CD4-positive, alpha-beta T cell treated with Interleukin-6 at 100 ng/mL for 8 hours (primary cell): ENCODE data around the gene TMEM135.

Source experiments
- DNase-seq: peaks from one replicate; pipeline ENCODE4 v3.0.0-alpha.2; 2020; ENCODE audit warnings: mixed read lengths, low spot score

Gene TMEM135

DNA sequence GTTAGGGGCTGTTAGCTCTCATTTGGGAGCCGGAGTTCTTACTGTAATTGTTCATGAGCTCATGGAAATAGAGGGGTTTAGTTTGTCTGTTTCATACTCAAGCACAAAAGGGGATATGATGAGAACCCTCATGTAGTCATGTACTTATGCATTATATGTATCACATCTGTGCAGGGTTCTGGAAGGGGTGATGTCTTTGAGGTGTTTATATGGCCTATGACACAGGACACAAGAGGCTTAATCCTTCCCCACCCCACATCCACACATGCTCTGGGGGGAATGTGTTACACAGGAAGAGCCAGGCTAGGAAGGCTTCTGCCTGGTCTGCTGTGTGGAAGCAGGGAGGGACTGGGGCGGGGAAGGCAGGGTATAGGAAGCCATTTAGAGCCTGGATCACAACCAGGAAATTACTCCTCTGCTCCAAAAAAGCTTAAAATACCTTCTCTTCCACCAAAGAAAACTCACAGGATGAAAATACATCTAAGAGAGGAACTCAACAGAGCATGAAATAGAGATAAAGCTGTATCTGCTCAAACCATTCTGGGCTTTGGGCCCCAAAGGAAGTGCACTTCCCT, 316.1 kb downstream of the TMEM135 start:
- DNase-seq = no peak

DNA sequence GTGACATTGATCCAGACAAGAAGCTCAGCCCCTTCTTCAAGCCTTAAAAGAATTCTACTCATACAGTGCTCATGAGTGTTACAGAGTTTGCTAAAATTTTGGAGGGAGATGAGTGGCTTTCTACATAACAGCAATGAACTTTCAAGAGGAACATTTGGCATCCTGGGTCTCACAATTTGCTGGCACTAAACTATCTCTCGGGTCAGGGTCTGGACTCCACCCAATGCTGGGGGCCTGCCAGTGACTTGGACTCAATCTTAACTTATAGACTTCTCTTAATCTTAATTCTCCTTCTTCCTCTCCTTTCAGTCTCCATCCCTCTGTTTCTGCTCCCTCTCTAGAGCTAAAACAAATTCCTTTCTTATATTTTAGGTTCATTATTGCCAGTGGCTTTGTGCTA, 317.9 kb downstream of the TMEM135 start:
- no peak for DNase-seq

DNA sequence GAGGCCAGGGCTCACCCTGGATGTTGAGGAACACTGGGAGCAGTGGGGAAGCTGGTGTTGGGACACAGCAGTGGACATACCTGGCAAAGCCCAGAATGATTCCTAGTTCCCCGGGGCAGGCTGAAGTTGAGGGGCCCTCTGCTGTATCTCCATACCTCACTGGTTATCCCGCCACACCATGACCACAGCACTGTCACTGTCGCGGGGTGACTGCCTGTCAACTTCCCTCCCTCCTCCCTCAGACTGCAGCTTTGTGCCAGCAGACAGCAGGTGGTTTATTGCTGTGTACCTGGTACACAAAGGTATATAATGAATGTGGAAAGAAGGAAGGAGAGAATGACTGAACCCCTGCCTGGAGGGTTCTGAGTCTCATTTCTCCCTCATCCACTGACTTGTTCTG, 318.7 kb downstream of the TMEM135 start:
- DNase-seq = no peak

DNA sequence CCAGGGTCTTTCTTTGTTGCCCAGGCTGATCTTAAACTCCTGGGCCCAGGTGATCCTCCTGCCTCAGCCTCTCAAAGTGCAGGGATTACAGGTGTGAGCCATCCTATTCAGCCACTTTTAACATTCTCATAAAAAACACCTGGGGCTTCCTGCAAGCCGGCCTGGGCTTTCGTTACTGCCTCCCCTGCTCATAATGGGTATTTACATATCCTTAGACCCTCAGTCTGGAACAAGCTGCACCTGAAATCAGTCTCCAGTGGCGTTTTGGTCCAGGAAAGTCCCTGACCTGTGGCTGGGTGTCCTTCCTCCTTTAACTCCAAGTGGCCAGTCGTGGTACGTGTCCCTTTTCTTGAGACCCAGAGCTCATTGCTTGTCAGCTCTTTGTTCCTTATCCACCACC, 320.7 kb downstream of the TMEM135 start:
- DNase-seq = no peak

DNA sequence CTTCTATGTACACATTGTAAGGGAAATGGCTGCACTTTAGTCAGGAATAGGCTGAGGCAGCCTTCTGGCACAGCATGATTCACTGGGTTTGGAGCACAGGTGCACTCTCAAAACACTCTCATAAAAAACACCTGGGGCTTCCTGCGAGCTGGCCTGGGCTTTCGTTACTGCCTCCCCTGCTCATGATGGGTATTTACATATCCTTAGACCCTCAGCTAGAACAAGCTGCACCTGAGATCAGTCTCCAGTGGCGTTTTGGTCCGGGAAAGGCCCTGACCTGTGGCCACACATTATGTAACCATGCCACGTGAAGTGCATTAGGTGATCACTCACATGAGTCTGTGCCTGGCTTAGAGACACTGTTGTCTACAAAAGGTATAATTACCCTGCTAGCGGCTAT, 321.7 kb downstream of the TMEM135 start:
- no peak for DNase-seq

DNA sequence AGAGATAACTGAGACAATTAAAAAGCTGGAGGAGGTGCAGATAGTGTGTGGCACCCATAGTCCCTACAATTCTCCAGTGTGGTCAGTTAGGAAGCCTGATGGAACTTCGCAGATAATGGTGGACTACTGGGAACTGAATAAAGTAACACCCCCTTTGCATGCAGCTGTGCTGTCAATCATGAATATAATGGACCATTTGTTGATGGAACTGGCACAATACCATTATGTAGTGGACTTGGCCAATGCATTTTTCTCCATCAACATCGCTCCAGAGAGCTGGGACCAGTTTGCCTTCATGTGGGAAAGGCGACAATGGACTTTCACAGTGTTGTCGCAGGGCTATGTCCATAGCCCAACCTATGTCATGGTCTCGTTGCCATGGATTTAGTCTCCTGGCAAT, 324.2 kb downstream of the TMEM135 start:
- DNase-seq = no peak

DNA sequence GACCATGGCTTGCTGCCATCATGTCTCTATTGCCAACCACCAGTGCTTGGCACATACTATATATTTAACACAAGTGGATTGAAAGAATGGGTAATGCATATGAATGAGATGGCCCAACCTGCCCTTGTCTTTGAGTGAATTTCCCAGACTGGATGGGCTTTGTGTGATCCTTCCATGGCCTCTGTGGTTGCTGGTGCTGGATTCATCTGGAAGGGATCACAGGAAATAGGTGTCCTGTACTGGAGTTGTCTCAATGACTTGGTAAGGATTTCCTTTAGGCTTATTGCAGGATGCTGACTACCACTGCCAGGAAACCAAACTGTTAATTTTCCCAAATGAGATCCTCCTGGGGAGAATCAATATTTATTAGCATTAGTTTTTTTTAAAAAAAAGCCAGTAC, 328.6 kb downstream of the TMEM135 start:
- no peak for DNase-seq

DNA sequence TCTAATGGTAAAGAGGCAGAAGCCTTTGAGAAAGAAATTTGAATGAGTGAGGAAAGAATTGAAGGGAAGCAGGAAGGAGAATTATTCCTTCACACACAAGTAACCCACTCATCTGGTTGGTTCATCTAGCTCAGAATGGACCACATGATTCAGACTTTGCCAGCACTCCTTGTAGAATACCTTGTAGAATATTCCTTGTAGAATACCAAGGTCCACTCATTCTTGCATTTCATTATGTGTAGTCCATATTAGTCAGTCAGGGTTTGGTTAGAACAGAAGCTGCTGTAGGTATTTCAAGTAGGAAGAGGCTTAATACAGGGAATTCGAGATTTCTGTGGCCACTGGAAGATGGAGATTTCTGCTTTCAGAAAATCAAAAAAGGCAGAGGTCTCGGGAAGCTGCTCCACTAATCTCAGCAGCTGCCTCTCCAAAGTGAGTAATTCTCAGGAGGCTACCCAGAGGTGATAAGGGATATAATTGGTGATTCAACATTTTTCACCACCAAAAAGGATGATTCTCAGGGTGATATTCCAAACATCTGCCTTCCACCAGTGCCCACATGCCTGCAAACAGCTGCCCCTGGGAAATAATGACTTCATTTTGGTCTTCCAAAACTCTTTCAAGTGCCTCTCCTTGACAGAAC, 329.1 kb downstream of the TMEM135 start:
- DNase-seq = no peak

DNA sequence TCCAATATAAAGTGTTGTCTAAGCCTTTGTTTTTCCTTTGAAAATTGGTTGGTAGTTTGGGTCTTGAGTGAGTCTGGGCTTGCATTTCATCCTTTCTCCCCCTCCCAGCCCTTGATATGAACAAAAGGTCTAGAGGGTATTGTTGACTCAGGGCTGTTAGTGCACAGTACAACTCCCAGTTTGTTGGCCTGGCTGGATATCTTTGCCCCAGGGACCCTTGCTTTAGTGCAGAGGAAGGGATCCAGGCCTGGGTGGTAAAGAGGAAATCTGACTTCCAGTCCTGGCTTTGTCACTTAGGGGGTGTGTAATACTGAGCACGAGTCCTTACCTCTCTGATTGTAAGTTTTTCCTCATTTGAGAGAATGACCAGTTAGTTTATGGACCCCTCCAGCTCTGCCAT, 330.4 kb downstream of the TMEM135 start:
- no peak for DNase-seq

DNA sequence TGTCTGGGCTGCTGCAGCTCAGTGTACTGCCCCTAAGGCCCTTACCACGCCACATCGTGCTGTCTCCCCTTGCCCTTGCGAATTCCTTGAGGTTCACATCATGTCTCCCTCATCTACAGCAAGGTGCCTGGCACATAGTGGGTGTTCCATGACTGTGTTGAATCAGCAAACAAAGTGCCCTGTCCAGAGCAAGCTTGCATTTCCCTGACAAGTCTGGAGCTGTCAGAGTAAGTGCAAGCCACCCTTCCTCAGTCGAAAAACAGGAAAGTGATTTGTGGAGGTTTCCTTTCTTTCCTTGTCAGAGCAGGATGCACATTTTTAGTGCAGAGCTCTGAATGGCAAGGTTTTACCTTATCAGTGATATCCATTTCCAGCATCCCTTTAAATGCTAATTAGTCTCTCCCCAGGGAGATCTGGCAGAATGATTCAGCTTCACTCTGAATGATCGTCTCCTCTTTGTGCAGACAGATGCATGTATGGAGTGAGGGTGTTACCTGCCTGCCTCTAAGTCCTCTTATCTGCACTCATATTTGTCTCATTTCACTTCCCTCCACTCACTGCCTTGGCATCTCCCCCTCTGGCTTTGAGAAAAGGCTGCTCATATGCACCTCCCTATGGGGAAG, 331.2 kb downstream of the TMEM135 start:
- DNase-seq = no peak

DNA sequence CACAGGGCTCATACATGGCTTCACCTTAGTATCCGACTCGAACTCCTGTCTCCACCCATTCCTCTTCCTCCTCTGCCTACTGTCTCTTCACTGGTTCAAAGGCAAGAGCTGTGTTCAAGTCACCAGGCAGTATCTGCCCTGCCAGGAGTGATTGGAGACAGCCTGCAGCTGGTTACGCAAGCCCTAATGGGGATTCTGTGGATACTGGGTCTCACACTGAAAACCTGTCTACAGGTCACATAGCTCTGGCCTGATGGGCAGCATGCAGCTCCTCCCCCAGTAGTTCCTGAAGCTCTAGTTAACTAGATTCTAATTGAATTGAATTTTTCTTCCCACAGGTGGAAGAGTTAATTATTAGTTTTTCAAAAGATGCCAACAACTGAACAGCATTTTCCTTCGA, 332.2 kb downstream of the TMEM135 start:
- no peak for DNase-seq

DNA sequence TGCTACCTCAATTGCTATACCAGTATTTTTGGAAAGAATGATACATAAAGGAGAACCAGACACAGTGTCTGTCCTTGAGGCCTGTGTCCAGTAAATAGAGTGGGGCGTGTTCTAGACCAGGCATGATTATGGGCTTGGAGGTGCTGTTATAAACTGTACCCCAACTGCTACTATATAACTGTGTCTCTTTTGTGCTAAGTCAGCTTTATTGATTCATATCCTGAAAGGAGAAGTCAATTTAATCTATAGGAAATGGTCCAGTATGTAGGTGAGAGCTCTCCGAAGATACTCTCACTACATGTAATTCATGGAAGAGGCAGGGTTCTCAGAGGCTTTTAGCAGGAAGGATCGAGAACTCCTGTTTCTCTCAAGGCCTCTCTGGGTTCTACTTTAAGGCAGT, 334.3 kb downstream of the TMEM135 start:
- no peak for DNase-seq
